Choroid plexus epithelial cell (primary cell): ENCODE data around the gene PTPRU.

Experiments used
- DNase-seq: peaks from one replicate; pipeline ENCODE4 v3.0.0-alpha.2; 2010; ENCODE audit warnings: low read depth
- H3K4me3 ChIP-seq: 2 replicates; pipeline ENCODE4 v1.5.1; 2011; ENCODE audit warnings: low read depth, mild to moderate bottlenecking, control low read depth, low read length, moderate library complexity
- TF ChIP-seq, protein P1 (sequence below): conservative IDR thresholded peaks from 2 replicates; pipeline ENCODE4 v1.5.1; 2011; ENCODE audit warnings: low read depth, mild to moderate bottlenecking, control low read depth, inconsistent platforms, low read length, moderate library complexity

PTPRU gene

DNA sequence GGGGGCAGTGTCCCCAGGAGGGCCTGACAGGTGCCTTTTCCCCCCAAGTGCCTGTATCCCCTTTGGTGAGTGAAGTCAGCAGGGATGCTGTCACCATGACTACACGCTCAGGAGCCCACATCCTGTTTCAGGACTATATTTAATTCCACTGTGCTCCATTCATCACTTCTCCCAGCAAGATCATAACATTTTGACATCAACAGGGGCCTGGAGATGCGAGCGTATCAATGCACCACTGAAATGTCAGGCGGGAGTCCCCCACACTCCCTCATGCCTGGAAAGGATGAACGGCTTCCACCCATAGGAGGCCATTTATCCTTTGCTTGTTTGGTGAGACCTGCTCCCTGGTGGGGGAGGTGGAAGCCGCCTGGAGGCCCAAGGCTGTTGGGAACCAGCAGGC lies 119.1 kb downstream of the PTPRU start:
- DNase-seq, result no peak
- no peak overlapping the region for H3K4me3 ChIP-seq
- TF ChIP-seq, protein P1, sequence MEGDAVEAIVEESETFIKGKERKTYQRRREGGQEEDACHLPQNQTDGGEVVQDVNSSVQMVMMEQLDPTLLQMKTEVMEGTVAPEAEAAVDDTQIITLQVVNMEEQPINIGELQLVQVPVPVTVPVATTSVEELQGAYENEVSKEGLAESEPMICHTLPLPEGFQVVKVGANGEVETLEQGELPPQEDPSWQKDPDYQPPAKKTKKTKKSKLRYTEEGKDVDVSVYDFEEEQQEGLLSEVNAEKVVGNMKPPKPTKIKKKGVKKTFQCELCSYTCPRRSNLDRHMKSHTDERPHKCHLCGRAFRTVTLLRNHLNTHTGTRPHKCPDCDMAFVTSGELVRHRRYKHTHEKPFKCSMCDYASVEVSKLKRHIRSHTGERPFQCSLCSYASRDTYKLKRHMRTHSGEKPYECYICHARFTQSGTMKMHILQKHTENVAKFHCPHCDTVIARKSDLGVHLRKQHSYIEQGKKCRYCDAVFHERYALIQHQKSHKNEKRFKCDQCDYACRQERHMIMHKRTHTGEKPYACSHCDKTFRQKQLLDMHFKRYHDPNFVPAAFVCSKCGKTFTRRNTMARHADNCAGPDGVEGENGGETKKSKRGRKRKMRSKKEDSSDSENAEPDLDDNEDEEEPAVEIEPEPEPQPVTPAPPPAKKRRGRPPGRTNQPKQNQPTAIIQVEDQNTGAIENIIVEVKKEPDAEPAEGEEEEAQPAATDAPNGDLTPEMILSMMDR, result no peak

DNA sequence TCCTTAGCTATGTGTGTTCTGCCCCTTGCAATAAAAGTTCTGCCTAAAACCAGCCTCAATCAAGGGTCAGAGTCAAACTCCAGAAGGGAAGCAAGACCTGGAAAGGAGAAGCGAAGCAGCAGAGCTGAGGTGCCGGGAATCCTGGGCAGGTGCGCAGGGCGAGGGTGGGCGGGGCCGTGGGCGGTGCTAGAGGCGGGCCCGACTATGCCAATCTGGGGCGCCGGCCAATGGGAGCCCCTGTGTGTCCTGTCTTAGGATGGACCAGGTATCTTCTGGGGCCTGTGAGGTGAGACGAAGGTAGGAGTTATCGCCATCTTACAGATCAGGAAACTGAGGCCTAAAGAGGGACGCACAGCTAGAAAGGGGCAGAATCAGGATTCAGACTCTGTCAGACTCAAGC lies 120.3 kb downstream of the PTPRU start:
- H3K4me3 ChIP-seq, result no peak overlapping the region
- DNase-seq, result no peak
- TF ChIP-seq, protein P1, result no peak

DNA sequence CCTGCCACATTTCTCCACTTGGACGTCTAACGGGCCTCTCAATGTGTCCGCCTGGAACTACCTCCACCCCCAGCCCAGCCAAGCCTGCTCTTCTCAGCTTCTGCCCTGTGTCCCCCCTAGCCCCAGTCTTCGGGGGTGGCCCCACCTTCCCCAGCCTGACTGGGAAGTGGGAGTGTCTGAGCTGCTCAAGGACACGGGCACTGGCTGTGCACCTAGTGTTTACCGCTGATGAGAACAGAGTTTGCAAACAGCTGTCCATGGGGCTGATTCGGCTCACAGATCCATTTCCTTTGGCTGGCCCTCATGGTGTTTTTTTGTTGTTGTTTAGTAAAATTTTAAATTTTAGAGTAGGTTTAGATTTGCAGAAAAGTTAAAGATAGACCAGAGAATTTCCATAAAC lies 121.1 kb downstream of the PTPRU start:
- DNase-seq, result no peak
- TF ChIP-seq, protein P1, result no peak
- H3K4me3 ChIP-seq, result no peak overlapping the region

DNA sequence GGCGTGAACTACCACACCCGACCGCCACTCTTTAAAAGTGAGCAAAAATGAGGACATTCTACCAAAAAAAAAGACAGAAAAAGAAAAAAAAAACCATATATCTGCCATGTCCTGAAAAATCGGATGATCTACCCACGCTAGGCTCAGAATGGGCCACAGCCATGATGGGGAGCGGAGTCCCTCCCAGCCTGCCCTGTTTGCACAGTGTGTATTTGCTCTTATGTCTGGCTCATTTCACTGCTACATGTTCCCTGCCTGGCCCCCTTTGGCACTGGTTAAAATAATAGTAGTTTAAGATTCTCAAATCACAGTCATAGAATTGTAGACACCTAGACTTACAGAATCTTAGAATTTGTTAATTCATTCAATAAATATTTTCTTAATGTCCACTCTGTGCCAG lies 121.9 kb downstream of the PTPRU start:
- no peak overlapping the region for H3K4me3 ChIP-seq
- DNase-seq, result no peak
- TF ChIP-seq, protein P1, result no peak

DNA sequence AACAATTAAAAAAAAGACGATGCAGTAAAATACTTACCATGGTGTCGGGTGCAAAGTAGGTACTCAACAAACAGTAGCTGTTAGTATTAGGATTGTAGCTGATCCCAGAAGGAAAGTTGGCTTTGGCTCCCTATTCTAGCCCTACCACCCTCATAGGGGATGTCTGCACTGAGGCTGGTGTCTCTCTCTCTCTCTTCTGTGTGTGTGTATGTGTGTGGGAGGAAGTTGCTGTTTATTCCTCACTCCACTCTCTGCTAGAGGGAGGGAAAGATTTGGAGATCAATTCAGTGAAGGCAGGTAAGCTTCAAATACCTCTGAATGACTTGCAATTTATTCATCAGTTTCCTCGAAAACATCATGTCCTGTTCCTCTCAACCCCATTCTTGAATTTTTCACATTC lies 124.4 kb downstream of the PTPRU start:
- DNase-seq, result no peak
- TF ChIP-seq, protein P1, result no peak
- no peak overlapping the region for H3K4me3 ChIP-seq

DNA sequence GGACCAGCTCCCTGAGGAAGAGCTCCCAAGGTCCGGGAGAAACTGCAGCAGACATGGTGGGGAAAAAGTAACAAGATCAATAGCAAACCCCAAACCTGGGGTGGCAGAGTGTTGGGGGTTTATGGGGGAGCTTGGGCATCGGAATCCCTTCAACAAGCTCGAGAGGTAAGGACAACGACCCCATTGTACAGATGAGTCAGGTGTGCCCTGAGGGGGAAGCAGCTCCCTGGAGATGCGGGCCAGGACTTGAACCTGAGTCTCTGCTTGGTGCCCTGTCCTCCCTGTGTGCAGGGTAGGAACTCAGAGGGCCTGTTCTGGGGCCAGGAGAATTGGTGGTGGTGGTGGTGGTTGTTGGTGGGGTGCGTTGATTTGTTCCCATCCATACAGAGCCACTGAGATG lies 125.4 kb downstream of the PTPRU start:
- no peak overlapping the region for H3K4me3 ChIP-seq
- TF ChIP-seq, protein P1, result no peak
- no peak for DNase-seq

DNA sequence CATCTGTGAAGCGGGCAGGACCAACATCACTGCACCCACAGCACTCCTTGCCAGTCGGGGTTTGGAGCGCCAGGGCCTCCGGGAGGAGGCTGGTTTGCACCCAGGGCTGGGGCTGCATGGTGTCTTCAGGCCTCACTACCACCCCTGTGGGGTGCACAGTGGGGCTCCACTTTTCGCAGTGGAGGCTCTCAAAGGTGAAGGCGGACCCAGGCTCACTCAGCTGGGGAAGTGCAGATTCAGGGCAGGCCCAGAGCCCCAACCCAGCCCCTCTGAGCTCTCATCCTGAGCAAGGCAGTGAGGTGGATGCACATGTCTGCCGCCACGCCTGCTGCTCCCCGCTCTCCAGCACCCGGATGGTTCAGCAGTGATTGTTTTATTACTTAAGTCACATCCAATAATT lies 125.8 kb downstream of the PTPRU start:
- no peak for DNase-seq

More for the DNA sequence above, 125.8 kb downstream of the PTPRU start:
- TF ChIP-seq, protein P1, result no peak
- no peak overlapping the region for H3K4me3 ChIP-seq
